ENCODE data around the gene MME. TPM values are rescaled to one million over a fixed set of nuclear protein-coding genes. Genes with fewer than 3 reads are reported as not detected.

The MME gene
- total and polyA plus RNA-seq, 2 of the 4 experiments (the other 2 are of a cell fraction): 11.7 to 22.8 TPM

DNA sequence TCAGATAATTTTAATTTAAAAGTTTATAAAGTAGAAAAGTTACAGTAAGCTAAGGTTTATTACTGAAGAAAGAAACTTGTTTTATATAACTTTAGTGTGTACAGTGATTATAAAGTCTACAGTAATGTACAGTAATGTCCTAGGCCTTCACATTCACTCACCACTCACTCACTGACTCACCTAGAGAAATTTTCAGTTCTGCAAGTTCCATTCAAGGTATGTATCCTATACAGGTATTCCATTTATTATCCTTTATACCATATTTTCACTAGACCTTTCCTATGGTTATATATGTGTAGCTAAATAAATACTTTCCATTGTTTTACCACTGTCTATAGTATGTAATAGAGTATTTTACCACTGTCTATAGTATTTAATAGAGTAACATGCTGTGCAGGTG, 33.2 kb upstream of the MME start:
- TF ChIP-seq MAZ (IDR thresholded peaks at IDR 0.05; ENCODE audit: borderline replicate concordance, low read depth, low read length): no peak
- no peak for TF ChIP-seq FOS (IDR thresholded peaks at IDR 0.05; ENCODE audit: low read depth, low read length)
- no peak for TF ChIP-seq BHLHE40 (IDR thresholded peaks at IDR 0.05; ENCODE audit: low read depth, low read length)
- TF ChIP-seq SMC3 (IDR thresholded peaks at IDR 0.05; ENCODE audit: low read depth, low read length): no peak
- no peak for TF ChIP-seq RFX5 (IDR thresholded peaks at IDR 0.05; ENCODE audit: low read depth, low read length)
- no peak for TF ChIP-seq MXI1 (IDR thresholded peaks at IDR 0.05; ENCODE audit: borderline replicate concordance, low read depth, low read length)
- no peak for TF ChIP-seq USF2 (IDR thresholded peaks at IDR 0.05; ENCODE audit: low read depth, low read length)
- TF ChIP-seq CTCF (conservative IDR thresholded peaks at IDR 0.05; ENCODE audit: low read depth, low read length): no peak
- TF ChIP-seq CHD1 (IDR thresholded peaks at IDR 0.05; ENCODE audit: low read depth, low read length): no peak
- no peak for TF ChIP-seq ELK1 (IDR thresholded peaks at IDR 0.05; ENCODE audit: borderline replicate concordance, low read depth, low read length)
- no peaks in the 10 kb centered on the region for H3K36me3 ChIP-seq (ENCODE audit: control insufficient read depth, insufficient read depth, low read length)
- H3K23ac ChIP-seq (ENCODE audit: low read depth, low read length): no peak overlapping the region
- H3K4me2 ChIP-seq (ENCODE audit: low read depth, low read length): no peak overlapping the region
- no peak overlapping the region for H3K14ac ChIP-seq (replicated peaks; ENCODE audit: low read depth, low read length)
- no peak overlapping the region for H2BK120ac ChIP-seq (ENCODE audit: low read depth, low read length)
- no peak overlapping the region for H4K5ac ChIP-seq (ENCODE audit: low read depth, low read length)
- no peak overlapping the region for H2AK9ac ChIP-seq (replicated peaks; ENCODE audit: low read depth, low read length, poor library complexity)
- H2AK5ac ChIP-seq (ENCODE audit: low read depth, low read length): no peak overlapping the region
- H3K27me3 ChIP-seq (ENCODE audit: control insufficient read depth, insufficient read depth, low read length): no peaks in the 10 kb centered on the region
- no peaks in the 10 kb centered on the region for H3K79me1 ChIP-seq (ENCODE audit: low read depth in 1 of 2, low read length in 2 of 2)
- no peaks in the 10 kb centered on the region for H3K4me1 ChIP-seq (ENCODE audit: control insufficient read depth, insufficient read depth, low read length)
- H3K4ac ChIP-seq (ENCODE audit: low read depth, low read length): no peak overlapping the region
- peaks cover under 1% of the 10 kb centered on the region for H3K9me3 ChIP-seq (ENCODE audit: control insufficient read depth, insufficient read depth, low read length)
- no peak overlapping the region for H3K56ac ChIP-seq (ENCODE audit: extremely low read depth, insufficient read depth, low read length)
- no peak overlapping the region for H3K18ac ChIP-seq (ENCODE audit: low read depth, low read length)
- H3K4me3 ChIP-seq (ENCODE audit: insufficient read depth, low read depth, low read length): no peak overlapping the region
- H4K91ac ChIP-seq (ENCODE audit: insufficient read depth, low read depth, low read length): no peak overlapping the region
- no peak overlapping the region for H3K27ac ChIP-seq (ENCODE audit: insufficient read depth, low read length)
- no TSS peak for BruUV-seq (replicated peaks)
- H4K8ac ChIP-seq (ENCODE audit: low read depth in 2 of 2, low read length in 2 of 2): no peak overlapping the region
- ATAC-seq (ENCODE audit: low read depth): no peak
- no peaks in the 10 kb centered on the region for H3K9me1 ChIP-seq (ENCODE audit: insufficient read depth, low read length)
- H2BK5ac ChIP-seq (ENCODE audit: low read depth, low read length, poor library complexity, severe bottlenecking): no peak overlapping the region
- in situ Hi-C loops (cut with MboI; ENCODE audit: low sequenced_read_pairs) (no loop called here), intact Hi-C loops (cut with micrococcal nuclease) (loop anchor here (1.0 kb wide), 1 partner anchor 33 kb away; the partner anchor contains the start of gene MME), dilution Hi-C loops (cut with HindIII; ENCODE audit: low sequenced_read_pairs, unreplicated experiment) (no loop called here)
- no peak overlapping the region for H2AFZ ChIP-seq (replicated peaks; ENCODE audit: low read length, poor library complexity)
- H2BK20ac ChIP-seq (ENCODE audit: low read depth, low read length): no peak overlapping the region
- DNase-seq: no peak
- ChIA-PET CTCF (no interaction called here), POLR2A (ENCODE audit: unreplicated experiment) (no interaction called here)
- no peak overlapping the region for H2BK15ac ChIP-seq (ENCODE audit: low read depth, low read length)
- H3K9ac ChIP-seq (ENCODE audit: low read depth, low read length): no peak overlapping the region
- no peaks in the 10 kb centered on the region for H4K20me1 ChIP-seq (ENCODE audit: insufficient read depth, low read length)
